Lung microvascular endothelial cell (primary cell): ENCODE measurements around the gene OR52N5. TPM values are rescaled to one million over a fixed set of nuclear protein-coding genes. Genes with fewer than 3 reads are reported as not detected.

ENCODE experiments used
- DNase-seq, 2 donors: peaks; one replicate each; pipeline versions ENCODE4 v3.0.0 to v3.0.0-alpha.2; 2010; ENCODE audit warnings: low read depth in 2 of 2
- total RNA-seq: library from RNA; depleted of rRNA; stranded (reverse); fragments of >200 nt; gene quantifications from 2 replicates; pipeline ENCODE4 v1.2.1, GENCODE V29; 2014

Gene OR52N5
- total RNA-seq, result not detected in 2 replicates

DNA sequence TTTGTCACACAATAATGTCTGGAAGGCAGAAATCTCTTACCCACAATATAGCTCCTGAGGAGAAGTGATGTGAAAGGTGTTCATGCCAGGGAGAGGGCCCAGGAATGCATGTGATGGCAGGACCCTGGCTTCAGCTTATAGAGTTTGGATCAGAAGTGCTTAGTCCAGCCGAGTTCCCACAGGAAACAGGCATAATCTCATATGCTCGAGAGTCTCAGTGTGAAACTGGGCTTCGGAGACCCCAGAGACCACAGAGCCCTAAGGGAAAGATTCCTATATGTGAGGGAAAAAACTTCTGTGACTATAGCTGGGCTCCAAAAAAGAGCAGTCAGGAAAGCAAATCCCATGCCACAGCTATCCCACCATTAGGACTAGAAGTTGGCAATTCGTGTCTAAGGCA lies at the start of gene OR52N5:
Gene OR52N5 (minus strand): TSS at position 101 of the 400 bp plus-strand sequence. CDS start 4,721 bp downstream, outside the sequence.
- DNase-seq, result no peak

GRCh38 chr11:5831196-5831829 lies 48.2 kb upstream of the OR52N5 start:
- DNase-seq, result no peak

GRCh38 chr11:5818245-5818886 lies 35.2 kb upstream of the OR52N5 start:
- no peak for DNase-seq

- DNase-seq, result no peak
These were observed 32.4 kb upstream of the OR52N5 start for GRCh38 chr11:5815534-5815933.

DNA sequence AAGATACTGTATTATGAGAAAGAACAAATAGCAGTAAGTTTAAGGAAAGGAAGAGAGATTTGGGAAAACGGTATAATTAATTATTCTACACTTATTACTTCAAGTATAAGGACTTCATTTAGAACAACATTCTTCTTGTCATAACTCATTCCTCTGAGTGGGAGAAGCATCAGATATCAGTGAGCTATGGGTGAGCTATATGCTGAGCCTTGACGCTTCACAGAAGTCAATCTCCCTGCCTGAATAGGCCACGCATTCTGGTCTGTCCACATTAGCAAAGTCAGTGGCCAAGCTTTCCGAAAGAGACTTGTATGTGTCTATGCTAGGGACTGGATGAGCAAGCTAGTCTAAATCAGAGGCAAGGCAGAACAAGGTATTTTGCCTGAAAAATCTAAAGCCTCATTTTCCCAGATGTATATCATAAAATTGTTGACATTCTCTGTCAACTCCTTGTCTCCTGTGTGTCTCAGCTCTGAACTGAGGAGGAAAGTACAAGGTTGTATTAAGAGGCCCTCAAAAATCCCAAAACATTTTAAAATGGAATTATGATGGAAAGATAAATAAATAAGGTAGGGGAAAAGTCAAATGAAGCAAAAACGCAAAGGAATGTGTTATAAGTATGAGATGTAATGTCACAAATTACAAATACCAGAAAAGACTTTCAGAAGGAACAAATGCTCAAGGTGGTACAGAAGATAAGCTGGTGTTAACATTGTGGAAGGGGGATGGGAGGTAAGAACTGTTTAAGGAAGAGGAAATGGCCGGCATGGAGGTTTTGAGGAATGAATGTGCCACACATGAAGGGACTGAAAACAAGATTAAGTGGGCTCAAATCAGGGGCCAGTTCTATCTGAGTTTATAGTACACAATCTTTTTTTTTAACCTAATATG lies 27.0 kb upstream of the OR52N5 start:
- DNase-seq, result no peak

DNA sequence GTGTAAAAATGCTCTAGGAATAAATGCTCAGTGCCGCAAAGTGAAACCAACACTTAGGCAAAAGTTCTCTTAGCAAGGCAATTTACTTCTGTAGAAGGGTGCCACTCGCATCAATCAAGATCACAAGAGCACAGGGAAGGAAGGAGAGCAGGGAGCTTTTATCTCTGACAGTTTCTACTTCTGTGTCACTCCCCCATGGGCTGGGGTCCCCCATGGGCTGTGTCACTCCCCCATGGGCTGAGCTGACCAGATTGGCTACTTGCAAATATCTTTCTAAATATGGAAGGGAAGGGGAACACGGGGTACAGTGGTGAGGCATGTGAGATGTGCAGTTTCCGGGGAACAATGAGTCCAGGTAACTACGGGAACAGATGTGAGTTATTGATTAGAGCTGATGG lies 26.0 kb upstream of the OR52N5 start:
- peak in 1 of 2 donors; percentile 7 for DNase-seq

DNA sequence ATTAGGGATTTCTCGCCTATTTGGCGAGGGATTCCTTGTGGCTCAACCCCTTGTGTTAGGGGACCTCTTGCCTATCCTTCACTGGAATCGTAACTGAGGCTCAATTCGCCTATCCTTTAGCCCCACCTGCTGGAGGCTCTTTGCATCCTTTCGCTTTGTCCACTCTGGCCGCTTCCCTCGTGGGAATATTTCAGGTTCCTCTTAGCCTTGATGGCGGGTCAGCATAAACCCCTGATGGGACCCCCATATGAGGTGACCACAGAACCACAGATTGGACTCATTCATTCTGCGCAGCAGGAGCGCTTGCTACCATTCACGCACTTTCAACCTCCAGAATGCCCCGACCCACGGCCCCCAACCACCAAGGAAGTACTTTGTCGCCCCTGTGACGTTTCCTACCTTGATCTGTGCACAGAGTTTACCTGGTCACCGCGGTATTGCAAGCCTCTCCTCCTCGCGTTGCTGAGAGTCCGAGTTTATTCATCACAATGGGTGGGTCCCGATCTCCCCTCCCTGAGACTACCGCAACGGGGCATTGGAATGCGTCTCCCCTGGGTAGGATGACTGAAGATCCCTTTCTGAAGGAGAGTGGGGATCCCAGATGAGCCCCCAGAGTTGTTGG lies 25.5 kb upstream of the OR52N5 start, which contains the start of gene OR52N2:
Gene OR52N2 (plus strand): TSS at position 425 of the 622 bp plus-strand sequence. CDS start 11,412 bp downstream, outside the sequence.
- peak; percentile 69 to 79 for DNase-seq

- DNase-seq, result no peak
These were observed 24.4 kb upstream of the OR52N5 start for GRCh38 chr11:5807580-5807979.

DNA sequence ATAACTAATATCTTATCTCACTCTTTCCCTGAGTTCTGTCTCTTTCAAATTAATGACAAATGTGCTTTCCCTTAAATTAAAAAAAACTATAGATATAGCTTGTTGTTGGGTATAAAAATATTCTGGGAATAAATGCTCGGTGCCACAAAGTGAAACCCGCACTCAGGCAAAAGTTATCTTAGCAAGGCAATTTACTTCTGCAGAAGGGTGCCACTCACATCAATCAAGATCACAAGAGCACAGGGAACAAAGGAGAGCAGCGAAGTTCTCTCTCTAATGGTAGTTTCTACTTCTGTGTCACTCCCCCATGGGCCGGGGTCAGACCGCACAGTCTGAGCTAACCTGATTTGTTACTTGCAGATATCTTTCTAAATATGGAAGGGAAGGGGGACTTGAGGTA lies 20.8 kb upstream of the OR52N5 start:
- no peak for DNase-seq

GRCh38 chr11:5796541-5796940 lies 13.4 kb upstream of the OR52N5 start:
- no peak for DNase-seq

DNA sequence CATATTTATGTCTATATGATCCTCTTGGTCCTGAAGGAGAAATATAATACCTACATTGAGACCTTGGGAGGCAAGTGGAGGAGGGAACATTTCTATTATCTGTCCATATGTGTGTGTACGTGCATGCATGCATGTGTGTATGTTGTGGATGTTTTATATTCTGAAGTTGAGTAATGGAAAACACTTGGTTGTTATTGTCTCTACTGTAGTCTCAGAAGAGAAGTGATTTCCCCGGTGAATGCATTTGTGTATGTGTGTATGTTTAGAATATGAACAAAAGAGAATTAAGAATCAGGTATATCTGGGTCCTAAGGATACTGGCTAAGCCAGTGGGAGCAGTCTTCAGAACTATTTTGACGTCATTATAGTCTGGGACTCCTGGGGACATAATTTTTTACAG lies 8.0 kb upstream of the OR52N5 start, which contains the start of gene OR52N1:
Gene OR52N1 (minus strand): TSS at position 101 of the 400 bp plus-strand sequence. CDS start 2,449 bp downstream, outside the sequence.
- DNase-seq, result no peak

DNA sequence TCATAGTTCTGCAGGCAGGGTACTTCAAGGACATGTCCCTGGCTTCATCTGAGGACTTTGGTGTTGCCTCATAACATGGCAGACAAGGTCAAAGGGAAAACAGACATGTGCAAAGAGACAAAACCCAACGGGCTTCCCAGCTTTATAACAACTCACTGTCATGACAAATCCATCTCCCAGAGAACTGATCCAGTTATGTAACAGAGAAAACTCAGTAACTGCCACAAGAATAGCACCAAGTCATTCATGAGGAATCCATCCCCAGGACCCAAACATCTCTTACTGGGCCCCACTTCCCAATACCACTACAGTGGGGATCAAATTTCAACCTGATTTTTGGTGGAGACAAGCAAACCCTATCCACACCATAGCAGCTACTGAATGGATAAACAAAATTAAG lies 16.1 kb downstream of the OR52N5 start:
- no peak for DNase-seq

DNA sequence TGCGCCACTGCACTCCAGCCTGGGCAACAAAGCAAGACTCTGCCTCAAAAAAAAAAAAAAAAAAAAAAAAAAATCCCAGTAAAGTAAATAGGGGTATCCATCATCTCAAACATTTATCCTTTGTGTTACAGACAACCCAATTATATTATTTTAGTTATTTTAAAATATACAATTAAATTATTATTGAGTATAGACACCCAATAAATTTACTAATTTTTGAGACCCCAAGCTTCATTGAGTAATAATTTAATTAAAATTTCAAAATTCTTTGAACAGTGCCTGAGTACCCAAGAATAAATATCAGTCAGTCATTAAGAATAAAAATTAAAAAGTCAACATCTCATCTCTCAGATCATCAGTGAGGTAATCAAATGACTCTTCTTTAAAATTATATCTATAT lies 29.2 kb downstream of the OR52N5 start, which contains the start of gene OR52N4:
Gene OR52N4 (plus strand): TSS at position 301 of the 400 bp plus-strand sequence. CDS start 498 bp downstream, outside the sequence.
- DNase-seq, result no peak

DNA sequence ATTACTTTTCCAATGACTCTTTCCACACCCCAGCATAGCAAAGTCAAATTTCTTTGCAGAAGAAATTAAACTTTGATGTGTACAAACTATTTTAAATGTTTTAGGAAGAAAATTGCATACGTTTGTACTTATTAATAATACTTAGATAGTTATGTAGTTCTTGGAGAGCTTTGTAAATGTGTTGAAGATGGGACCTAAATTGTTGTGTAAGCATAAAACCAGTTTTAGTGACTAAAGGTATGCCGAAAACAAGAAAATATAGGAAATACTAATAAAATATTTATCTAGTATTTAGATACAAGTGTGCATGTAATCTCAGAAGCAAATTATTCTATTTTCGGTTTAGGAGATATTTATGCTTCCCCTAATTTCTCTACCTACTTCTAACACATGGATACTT lies 33.3 kb downstream of the OR52N5 start:
- DNase-seq, result no peak

DNA sequence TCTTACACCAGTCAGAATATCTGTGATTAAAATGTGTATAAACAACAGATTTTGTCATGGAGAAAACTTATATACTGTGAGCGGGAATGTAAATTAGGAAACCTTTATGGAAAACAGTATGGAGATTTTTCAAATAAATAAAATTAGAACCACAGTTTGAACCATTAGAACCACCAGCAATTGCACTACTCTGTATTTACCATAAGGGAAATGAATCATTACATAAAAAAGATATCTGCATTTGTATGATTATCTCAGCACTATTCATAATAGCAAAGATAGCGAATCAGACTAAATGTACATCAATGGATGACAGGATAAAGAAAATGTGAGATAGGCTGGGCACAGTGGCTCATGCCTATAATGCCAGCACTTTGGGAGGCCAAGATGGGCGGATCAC lies 36.5 kb downstream of the OR52N5 start:
- DNase-seq, result no peak

GRCh38 chr11:5738431-5738830 lies 44.7 kb downstream of the OR52N5 start:
- DNase-seq, result no peak

DNA sequence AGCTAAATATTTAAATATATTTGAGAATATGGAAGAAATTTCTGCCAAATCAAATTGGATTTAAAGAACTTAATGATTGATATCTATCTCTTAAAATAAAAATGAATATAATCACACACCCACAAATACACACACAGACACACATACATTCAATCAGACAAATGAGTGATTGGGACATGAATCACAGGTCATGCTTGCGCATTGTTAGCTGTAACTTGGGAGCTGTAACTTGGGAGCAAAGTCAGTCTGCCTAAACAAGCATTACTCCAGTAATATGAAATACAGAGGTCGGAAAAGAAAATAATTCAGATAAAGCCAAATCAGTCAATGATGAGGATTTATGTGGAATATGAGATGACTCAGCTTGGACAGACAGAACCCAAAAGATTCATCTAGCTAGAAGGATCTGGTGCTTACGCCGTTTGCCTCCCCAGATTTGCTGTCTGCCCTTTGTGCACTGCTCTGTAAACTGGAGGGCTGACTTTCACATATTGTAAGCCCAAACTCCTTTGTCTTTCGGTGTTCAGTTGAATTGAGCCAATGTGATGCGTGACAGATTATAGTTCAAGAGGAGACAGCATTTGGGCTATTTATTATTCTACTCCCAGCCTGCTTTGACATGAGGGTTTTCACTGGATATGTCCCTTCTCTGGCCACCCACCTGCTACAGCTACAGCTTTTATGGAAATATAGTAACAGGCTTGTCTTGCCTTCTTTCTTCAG lies 45.3 kb downstream of the OR52N5 start:
- no peak for DNase-seq

GRCh38 chr11:5737091-5737490 lies 46.1 kb downstream of the OR52N5 start:
- DNase-seq, result no peak

GRCh38 chr11:5736396-5736795 lies 46.8 kb downstream of the OR52N5 start, which contains the start of gene OR56B1:
Gene OR56B1 (plus strand): TSS chr11:5736448. CDS start chr11:5736517, 69 bp downstream.
- DNase-seq, result no peak

DNA sequence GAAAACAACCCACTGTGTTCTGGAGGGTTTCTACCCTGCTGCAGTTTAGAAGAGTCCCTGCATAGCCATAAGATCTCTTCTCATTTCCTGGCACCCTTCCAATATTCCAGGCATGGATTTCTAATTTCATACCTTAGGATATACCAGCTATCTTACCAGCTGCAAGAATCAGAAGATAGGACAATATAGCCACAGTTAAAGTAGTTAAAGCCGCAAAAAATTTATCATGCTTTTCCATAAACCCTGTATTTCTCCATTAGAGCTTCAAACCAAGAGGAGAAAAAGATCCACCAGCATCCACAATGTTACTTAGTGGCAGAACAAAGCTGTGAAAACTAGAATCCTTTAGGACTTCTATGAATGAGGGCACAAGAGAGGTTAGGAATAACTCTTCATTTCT lies 55.5 kb downstream of the OR52N5 start:
- no peak for DNase-seq

DNA sequence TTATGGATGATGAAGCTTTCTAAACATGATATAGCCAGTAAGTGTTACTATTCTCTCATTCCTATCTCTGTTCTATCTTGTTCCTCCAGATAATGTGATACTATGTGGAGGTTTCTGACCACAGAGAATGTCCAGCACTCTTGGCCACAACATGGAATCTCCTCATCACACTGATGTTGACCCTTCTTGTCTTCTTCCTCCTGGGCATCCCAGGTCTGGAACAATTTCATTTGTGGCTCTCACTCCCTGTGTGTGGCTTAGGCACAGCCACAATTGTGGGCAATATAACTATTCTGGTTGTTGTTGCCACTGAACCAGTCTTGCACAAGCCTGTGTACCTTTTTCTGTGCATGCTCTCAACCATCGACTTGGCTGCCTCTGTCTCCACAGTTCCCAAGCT lies 56.8 kb downstream of the OR52N5 start:
- no peak for DNase-seq
